ENCODE measurements around the gene PHF19.

Gene PHF19

DNA sequence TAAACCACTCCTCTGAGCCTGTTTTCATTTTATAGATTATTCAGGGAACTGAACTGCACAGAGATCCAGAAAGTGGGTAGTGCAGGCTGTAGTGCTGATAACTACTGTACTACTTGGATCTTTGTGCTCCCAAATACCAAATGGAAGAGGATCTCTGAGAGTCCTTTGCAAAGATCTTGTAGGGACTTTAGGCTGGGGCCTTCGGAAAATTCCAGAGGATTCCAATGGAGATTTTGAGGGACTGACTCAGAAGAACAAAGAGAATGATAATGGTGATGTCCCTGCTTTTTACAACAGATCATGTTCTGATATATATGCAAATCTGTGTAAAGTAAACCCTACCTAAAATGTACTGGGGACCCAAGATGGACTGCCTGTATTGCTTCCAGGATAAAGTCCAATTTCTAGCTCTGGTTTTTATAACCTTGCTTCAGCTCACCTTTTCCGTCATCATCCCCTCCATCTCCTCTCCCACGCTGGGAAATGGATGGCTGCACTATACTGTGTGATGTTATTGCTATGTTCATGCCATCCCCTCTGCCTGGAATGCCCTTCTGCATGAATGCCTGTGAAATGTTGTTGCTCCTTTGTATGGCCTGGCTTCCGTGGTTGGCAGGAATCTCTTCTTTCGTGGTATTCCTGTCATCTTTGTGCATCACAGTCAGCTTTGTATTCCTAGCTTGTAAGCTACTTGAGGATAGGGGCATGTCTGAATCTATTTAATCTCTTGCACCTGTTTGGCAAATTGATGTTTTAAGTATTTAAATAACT is 24.6 kb downstream of the PHF19 start:
- DNase-seq (ENCODE audit: low read depth): no peak

DNA sequence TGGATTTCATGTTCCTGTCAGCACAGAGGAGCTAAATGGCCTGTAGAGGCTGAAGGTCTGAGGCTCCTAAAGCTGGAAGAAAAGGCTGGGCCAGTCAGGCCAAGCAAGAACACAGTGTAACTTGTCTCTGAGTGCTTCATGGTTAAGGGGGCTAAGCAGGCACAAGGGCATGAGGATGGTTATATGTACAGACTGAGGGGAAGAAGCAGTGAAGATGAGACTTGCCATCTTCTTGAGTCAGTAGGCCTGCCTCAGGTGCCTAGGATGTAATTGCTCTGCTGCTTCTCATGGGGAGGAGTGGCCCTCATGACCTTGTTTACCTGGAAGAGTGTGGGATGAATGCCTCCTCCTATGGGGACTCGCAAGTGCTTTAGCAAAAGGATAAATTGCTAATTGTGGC is 25.5 kb downstream of the PHF19 start:
- DNase-seq (ENCODE audit: low read depth): no peak

DNA sequence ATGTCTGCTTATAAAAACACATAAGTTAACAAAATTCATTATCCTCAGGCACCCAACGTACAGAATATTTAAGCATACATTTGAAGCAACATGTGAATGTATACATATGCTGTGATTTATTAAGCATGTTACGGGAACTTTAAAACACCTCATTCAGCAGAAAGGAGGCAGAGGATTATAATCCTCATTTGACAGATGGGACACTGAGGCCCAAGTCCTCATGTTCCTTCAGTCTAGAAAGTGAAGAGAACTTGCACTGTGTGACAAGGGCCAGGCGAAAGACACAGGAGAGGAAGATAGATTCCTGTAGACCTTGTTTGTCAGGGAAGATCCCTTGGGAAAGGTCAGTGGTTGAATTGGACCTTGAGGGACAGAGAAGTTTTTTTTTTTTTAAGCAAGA is 26.7 kb downstream of the PHF19 start:
- DNase-seq (ENCODE audit: low read depth): no peak

DNA sequence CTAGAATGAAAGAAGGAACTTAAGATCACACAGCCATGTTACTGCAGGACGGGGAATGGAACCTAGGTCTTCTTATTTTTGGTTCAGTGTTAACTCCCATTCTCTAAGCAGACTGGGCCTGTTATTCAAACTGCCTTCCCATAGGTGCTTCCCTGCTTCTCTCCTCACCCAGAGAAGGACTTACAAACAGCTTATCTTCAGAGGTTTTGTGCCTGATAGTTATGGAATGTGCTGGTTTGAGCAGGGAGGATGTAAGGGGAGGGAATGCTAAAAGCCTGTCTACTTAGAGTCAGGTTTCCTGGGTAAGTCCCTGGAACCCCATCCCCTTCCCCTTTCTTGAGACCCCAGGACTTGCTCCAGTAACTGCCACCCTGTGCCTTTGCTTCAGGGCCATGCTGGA is 30.1 kb downstream of the PHF19 start:
- no peak for DNase-seq (ENCODE audit: low read depth)

DNA sequence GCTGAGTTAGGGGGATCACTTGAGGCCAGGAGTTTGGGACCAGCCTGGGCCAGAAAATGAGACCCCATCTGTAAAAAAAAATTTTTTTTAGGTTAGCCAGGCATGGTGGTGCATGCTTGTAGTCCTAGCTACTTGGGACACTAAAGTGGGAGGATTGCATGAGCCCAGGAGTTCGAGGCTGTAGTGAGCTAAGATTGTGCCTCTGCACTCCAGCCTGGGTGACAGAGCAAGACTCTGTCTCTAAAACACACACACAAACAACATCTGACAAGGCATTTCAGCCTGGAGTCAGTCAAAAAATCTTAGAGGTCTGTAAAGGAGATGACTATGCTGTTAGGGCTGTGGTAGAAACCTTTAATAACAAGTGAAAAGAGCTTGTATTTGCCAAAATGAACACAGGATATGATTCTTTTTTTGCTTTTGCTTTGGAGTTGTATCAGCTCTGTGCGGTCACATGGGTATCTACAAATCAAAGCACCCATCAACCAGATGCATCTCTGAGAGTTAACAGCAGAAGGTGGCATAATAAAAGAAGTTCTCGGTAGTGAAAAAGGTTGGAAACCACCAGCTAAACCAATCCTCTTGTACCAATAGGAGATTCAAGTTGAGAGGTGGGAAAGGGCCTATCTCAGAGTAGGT is 30.6 kb downstream of the PHF19 start:
- no peak for DNase-seq (ENCODE audit: low read depth)

DNA sequence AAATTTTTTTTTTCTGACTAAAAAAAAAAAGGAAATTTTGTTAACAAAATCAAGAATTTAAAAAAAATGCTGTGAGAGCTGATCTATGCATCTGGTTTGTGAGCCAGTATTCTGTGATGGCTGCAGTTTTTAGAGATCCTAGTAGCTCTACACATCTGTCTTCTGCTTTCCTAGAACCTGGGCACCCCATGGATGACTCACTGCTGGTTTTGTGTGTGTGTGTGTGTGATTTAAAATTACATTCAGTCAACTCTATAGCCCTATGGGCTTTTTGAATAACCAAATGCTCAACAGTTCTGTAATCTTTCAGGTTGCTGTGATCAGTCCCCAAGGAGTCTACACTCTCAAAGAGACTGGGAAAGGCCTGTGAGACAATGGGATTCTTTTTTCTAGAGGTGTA is 31.7 kb downstream of the PHF19 start:
- DNase-seq (ENCODE audit: low read depth): no peak

DNA sequence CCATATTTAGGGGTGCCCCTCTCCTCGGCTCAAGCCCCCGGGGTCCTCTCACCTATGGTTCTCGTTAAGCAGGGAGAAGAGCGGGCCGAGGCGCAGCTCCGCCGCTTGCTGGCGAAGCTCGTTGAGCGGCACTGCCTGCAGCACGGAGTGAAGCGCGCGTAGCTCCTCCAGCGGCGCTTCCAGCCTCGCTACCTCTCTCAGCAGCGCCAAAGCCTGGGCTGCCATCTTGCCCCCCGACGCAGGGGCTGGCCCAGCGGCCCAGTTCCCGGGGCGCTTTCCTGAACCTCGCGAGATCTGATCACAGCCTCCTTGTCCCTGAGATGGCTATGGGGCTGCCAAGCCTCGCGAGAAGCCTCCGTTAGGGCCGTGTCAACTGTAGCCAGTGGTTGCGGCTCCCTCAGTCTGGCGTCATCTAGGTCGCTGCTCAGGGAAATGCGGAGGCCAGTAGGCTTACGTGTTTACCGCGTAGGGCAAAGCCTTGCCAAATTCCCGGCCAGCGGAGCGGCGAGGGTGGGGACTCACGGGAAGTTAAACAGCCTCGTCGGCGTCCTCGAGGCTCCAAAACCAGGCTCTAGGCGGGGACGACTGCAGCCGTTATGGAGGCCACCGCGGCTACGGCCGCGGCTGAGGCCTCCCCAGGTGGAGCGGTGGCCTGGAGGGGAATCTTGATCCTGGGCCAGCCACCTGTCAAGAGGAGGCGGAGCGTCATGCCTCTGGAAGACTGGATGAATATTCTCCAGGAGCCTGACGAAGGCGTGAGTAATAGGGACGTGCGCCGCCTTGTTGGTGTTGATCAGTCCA is 34.1 kb downstream of the PHF19 start, which contains the start of gene PSMD5:
TSS of gene PSMD5 (minus strand) at position 238 of the 801 bp plus-strand sequence. CDS start at position 225, 13 bp downstream.
- peak; percentile 99 for DNase-seq (ENCODE audit: low read depth)

DNA sequence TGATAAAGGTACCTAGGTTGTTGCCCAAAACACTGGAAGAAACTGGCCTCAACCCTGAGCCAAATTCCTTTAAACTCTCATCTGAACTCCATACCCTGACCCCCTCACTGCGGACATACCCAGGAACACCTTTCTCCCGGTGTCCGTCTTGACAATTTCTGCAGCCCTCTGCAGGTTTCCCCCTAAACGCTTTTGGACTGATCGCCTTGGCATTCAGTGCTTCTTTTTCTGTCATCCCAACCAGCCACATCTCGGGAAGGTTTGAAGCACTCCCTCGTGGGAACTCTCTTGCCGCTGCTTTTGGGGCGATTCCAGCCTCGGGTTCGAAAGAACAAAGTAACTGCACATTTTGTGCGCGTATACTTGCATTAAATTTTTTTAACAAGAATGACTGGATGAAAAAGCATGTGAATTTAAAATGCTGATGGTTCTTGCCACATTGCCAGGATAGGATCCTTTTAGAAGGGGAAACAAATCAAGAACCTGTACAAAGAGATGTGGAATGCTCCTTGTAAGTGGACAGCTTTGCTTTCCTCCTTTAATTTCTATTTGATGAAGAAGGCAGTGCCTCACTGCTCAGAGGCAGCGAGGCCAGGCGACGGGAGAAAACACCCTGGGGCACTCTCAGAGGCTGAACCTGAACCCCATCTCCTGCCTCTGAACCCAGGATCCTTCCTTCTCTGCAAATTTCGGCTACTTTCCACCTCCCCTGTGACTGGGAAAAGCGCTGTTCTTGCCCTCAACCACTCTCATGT is 34.9 kb downstream of the PHF19 start:
- DNase-seq (ENCODE audit: low read depth): no peak

DNA sequence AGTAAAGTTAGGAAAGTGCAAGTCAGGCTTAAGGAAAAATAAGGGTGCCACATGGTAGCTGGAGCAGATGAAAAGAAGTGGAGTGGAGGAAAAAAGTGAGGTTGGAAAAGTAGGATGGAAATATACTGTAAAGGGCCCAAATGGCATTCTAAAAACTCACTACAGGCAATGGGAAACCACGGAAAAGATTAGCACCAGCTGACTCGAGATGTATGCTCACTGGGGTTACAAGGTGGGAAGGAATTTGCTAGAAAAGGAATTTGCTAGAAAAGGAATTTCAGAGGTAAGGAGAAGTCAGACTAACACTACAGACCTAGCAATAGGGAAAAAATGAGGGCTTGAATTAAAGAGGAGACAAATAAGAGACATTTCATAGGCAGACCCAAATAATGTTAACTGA is 37.8 kb downstream of the PHF19 start:
- DNase-seq (ENCODE audit: low read depth): no peak

DNA sequence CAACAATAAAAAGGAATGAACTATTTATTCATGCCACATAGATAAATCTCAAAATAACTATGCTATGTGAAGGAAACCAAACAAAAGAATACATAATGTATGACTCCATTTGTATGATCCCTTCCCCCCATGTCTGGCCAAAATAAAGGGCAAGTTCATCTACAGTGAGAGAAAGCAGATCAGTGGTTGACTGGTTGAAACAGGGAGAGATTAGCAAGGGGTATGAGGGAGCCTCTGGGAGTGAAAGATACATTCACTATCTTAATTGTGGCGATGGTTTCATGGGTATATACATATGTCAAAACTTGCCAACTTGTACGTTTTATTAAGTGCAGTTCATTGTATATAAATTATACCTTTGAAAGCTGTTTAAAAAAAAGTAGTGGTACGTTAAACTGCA is 39.1 kb downstream of the PHF19 start:
- DNase-seq (ENCODE audit: low read depth): no peak

DNA sequence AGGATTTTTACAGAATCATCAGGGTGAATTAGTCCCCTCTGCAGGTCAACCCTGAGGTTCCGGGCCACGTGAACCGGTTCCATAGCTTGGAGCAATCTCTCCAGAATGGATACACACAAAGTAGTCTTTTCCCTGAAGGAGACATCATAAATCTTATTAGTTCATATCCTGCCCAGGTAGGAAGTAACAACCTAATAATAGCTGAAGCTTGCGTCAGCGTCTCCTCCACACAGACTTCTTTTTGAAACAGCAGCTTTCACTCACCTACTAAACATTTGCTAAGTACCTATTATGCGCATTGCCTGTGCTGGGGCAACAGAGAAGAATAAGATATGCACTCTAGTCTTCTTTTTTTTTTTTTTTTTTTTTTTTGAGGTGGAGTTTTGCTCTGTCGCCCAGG is 43.7 kb downstream of the PHF19 start:
- no peak for DNase-seq (ENCODE audit: low read depth)

DNA sequence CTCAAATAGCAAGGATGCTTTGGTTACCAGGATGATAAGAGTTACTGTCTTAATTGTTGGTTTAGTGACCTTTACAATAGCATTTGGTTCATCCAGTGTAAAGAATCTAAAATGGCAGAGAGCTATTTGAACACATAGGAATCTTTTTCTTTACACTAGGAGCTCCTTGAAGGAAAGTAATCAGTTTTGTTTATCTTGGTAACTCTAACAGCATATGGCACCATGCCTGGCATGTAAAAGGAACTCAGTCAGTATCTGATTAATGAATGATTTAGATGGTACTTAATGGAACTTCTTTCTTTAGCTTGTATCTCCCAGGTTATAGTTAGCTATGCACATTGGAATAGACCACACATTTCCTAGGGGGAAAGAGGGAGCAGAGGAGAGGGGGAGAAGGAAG is 44.2 kb downstream of the PHF19 start:
- no peak for DNase-seq (ENCODE audit: low read depth)

DNA sequence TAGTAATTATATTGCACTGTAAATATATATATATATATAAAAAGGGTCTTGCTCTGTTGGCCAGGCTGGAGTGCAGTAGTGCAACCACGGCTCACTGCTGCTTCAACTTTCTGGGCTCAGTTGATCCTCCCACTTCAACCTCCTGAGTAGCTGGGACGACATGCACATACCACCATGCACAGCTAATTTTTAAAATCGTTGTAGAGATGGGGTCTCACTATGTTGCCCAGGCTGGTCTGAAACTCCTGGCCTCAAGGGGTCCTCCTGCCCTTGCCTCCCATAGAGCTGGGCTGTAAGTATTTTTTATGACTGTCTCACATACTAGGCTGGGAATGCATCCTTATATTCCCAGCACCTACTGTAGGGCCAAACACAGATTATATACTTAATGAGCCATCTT is 46.1 kb downstream of the PHF19 start:
- DNase-seq (ENCODE audit: low read depth): no peak

DNA sequence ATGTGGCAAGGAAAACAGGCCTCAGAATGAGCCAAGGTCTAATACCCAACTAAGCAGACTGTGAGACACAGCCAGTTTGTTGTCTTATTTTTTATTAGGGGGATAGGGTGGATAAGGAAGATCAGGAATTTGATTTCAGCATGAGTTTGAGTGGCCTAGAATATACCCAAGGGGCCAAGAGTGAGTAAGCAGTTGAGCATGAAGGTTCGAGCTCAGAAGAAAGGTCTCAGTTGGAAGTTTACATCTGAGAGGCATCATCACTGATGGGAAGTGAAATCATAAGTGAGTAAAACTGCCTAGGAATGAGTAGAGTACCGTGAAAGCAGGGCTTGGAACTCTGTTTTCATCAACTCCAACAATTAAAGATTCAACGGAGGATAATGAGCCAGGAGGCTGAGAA is 46.8 kb downstream of the PHF19 start:
- DNase-seq (ENCODE audit: low read depth): no peak

DNA sequence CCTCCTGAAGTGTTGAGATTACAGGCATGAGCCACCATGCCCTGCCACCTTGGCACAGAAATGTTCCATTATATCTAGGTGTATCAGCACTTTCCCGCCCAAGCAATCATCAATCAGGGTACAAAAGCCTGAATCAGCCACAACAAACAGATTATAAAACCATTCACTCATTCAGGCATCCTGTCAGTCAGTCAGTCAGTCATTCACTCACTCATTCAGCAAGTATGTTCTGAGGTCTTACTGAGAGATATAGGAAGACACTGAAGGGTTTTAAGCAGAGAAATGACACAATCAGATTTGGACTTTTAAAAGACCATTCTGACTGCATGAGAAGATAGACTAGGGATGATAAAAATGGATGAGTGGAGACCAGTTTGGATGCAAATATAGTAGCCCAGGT is 47.3 kb downstream of the PHF19 start:
- no peak for DNase-seq (ENCODE audit: low read depth)

DNA sequence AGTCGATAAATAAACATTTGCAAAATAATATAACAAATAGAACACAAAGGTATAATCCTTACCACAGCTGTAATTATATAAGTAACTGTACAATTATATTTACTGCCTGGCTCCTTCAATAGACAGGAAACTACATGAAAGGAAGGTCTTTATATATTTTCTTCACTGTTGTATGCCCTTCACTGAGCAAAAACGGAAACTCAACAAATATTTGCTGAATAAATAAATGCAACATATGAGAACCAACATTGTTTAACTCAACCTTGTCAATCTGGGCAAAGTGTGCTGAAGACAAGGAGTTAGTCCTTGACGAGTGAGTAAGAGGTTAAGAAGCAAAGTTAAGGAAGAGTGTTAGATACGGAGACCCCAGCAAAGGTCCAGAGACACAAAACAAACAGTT is 56.9 kb downstream of the PHF19 start:
- DNase-seq (ENCODE audit: low read depth): no peak

DNA sequence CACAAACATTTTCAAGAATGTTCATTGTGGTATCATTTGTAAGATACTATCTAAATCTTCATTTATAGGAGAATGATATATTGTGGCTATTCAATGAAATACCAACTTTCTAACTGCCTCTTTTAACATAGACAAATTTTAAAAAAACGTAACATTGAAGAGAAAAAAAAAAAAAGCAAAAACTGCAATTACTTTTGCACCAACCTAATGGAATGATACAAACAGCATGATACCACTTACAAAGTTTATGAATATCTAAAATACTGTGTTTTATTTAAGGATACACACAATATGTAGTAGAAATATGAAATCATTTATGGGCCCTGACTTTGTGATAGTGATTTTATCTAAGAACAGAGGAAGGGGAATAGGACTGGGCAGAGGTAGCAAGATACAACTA is 58.4 kb downstream of the PHF19 start:
- DNase-seq (ENCODE audit: low read depth): no peak

DNA sequence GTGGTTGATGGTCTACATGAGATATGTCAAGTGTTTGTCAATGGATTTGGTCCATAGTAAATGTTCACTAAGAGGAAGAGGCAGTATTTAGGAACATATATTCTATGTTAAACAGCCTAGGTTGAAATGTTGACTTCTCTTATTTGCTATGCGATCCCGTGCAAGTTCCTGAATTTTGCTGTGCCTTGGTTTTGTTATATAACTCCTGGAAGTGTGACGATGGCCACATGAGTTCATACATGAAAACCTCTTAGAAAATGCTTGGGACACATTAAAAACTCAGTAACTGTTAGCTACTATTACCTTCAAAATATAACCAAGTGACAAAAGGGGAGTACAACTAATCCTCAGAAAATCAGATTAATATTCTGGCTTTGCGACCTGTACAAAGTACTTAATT is 61.9 kb downstream of the PHF19 start:
- no peak for DNase-seq (ENCODE audit: low read depth)

DNA sequence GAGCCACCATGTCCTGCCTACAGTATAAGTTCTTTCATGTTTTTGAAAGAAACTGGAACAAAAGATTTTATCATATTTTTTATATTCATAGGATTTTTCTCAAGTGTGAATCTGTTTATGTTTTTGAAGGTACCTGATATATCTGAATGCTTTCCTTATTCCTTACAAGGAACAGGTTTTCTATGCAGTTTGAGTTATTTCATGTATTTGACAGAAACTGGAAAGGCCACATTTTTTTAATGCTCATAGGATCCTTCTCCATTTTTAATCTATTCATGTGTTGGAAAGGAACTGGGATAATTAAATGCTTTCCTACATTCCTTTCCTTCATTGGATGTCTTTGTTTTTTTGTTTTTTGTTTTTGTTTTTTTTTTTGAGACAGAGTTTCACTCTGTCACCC is 68.1 kb downstream of the PHF19 start:
- no peak for DNase-seq (ENCODE audit: low read depth)

DNA sequence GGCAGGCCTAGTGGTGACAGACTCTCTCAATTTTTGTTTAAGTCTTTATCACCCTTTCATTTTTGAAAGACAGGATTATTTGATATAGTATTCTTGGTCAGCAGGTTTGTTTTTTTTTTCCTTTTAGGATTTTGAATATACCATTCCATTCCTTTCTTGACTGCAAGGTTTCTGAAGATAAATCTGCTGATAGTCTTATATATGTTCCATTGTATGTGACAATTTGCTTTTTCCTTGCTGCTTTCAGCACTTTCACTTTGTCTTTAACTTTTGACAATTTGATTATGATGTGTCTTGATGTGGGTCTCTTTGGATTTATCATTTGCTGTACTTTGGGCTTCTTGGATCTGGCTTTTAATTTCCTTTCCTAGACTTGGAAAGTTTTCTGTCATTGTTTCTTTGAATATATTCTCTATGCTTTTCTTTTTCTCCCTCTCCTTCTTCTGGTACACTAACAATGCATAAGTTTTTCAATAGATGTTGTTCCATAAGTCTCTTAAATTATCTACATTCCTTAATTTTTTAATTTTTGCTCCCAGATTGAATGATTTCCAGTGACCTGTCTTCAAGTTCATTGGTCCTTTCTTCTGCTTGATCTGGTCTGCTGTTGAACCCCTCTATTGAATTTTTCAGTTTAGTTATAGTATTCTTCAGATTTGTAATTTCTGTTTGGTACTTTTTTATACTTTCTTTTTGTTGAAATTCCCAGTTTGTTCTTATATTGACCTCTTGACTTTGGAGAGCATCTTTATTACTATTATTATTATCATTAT is 69.2 kb downstream of the PHF19 start:
- DNase-seq (ENCODE audit: low read depth): no peak

All from non-pigmented ciliary epithelial cell (primary cell).